A549 (cell line): ENCODE data around the gene CCDC18. TPM values are rescaled to one million over a fixed set of nuclear protein-coding genes. Genes with fewer than 3 reads are reported as not detected.

Experiments used
- ATAC-seq, 2 experiments: fragments of 200-7000 bp in 1 of 2; fragments of >200 bp in 1 of 2; cut with Nextera tagmentation in 1 of 2; cut with Tn5 transposase in 1 of 2; 3 replicates each; pipeline versions ENCODE4 v1.8.0 to v1.9.1; 2018 to 2020; ENCODE audit warnings: mild to moderate bottlenecking in 1 of 2, moderate library complexity in 1 of 2
- CTCF ChIA-PET: fragments of 300-600 bp; sonication (Branson Sonifier 250); formaldehyde crosslinking; extraction: SDS; loops from one replicate; lab custom pipeline; 2021; ENCODE audit warnings: antibody characterized with exemption, inconsistent platforms; lab: Yijun Ruan, JAX
- POLR2A ChIA-PET: fragments of 350-600 bp; formaldehyde crosslinking; extraction: SDS; loops from one replicate; lab custom pipeline; 2021; ENCODE audit warnings: antibody characterized with exemption, inconsistent platforms; lab: Yijun Ruan, JAX
- DNase-seq, 2 experiments: peaks; one replicate each; pipeline versions ENCODE4 v3.0.0 to v3.0.0-alpha.2; 2011 to 2016; ENCODE audit warnings: low read depth in 1 of 2, low spot score in 1 of 2
- FAIRE-seq: peaks from 2 replicates; lab custom pipeline; 2011; peaks lifted over from hg19 to GRCh38; lab: Jason Lieb, UNC
- H3K27ac ChIP-seq, 2 experiments: fragments of >200 bp; sonication (Bioruptor Twin); formaldehyde crosslinking; 3 replicates each; pipeline ENCODE4 v1.5.1; 2016 to 2017
- H3K4me1 ChIP-seq: fragments of >200 bp; sonication (Bioruptor Twin); formaldehyde crosslinking; 3 replicates; pipeline ENCODE4 v1.6.1; 2016
- H3K4me2 ChIP-seq: fragments of >200 bp; sonication (Bioruptor Twin); formaldehyde crosslinking; 3 replicates; pipeline ENCODE4 v1.6.1; 2016
- H3K4me3 ChIP-seq: fragments of >200 bp; sonication (Bioruptor Twin); formaldehyde crosslinking; 3 replicates; pipeline ENCODE4 v1.5.1; 2016
- H3K9me3 ChIP-seq: fragments of >200 bp; sonication (Bioruptor Twin); formaldehyde crosslinking; 3 replicates; pipeline ENCODE4 v1.6.1; 2016
- BCL3 ChIP-seq: fragments of >200 bp; sonication (Bioruptor Twin); formaldehyde crosslinking; IDR thresholded peaks from 3 replicates; pipeline ENCODE4 v1.6.1; 2016
- BHLHE40 ChIP-seq: IDR thresholded peaks from 2 replicates; pipeline ENCODE4 v1.6.1; 2012; ENCODE audit warnings: low read depth, low read length, inconsistent platforms
- CBX2 ChIP-seq: fragments of 200-600 bp; sonication (generic); IDR thresholded peaks from 2 replicates; pipeline ENCODE4 v1.6.1; 2016; ENCODE audit warnings: low read depth, mild to moderate bottlenecking, borderline replicate concordance
- CHD2 ChIP-seq: fragments of 150-350 bp; IDR thresholded peaks from 2 replicates; pipeline ENCODE4 v1.6.1; 2014; ENCODE audit warnings: low read length; ENCODE audit not compliant: partially characterized antibody
- CTCF ChIP-seq: fragments of >200 bp; sonication (Bioruptor Twin); formaldehyde crosslinking; IDR thresholded peaks from 3 replicates; pipeline ENCODE4 v1.5.1; 2016
- ELK1 ChIP-seq: fragments of 150-350 bp; IDR thresholded peaks from 2 replicates; pipeline ENCODE4 v1.6.1; 2014; ENCODE audit warnings: low read depth, mild to moderate bottlenecking, low read length
- GATA3 ChIP-seq: IDR thresholded peaks from 2 replicates; pipeline ENCODE4 v1.6.1; 2012; ENCODE audit warnings: borderline replicate concordance
- HES2 ChIP-seq: fragments of >200 bp; sonication (Bioruptor Twin); formaldehyde crosslinking; IDR thresholded peaks from 2 replicates; pipeline ENCODE4 v1.6.1; 2016
- HEYL ChIP-seq: fragments of 250-450 bp; sonication (Bioruptor Pico); IDR thresholded peaks from 2 replicates; pipeline ENCODE4 v1.8.0; 2021; ENCODE audit warnings: mild to moderate bottlenecking, moderate library complexity
- HOXB13 ChIP-seq: fragments of 250-450 bp; sonication (Bioruptor Pico); IDR thresholded peaks from 2 replicates; pipeline ENCODE4 v1.5.0; 2020; ENCODE audit warnings: low read depth, mild to moderate bottlenecking, moderate library complexity
- HOXB5 ChIP-seq: fragments of 250-450 bp; sonication (Bioruptor Pico); IDR thresholded peaks from 2 replicates; pipeline ENCODE4 v1.5.0; 2020; ENCODE audit warnings: mild to moderate bottlenecking, moderate library complexity
- KDM1A ChIP-seq: fragments of 200-600 bp; sonication (generic); IDR thresholded peaks from 2 replicates; pipeline ENCODE4 v1.6.1; 2016; ENCODE audit warnings: low read depth, mild to moderate bottlenecking
- MAFK ChIP-seq: fragments of 450-650 bp; IDR thresholded peaks from 2 replicates; pipeline ENCODE4 v1.6.1; 2014; ENCODE audit not compliant: partially characterized antibody
- MAZ ChIP-seq: fragments of 150-350 bp; IDR thresholded peaks from 2 replicates; pipeline ENCODE4 v1.6.1; 2014; ENCODE audit warnings: antibody characterized with exemption, low read depth, low read length, borderline replicate concordance
- MYC ChIP-seq: IDR thresholded peaks from 2 replicates; pipeline ENCODE4 v1.6.1; 2012; ENCODE audit warnings: mild to moderate bottlenecking, inconsistent platforms, low read length, improper control_type of control experiment, borderline replicate concordance
- NPAS2 ChIP-seq: fragments of 250-450 bp; sonication (Bioruptor Pico); IDR thresholded peaks from 2 replicates; pipeline ENCODE4 v1.8.0; 2022; ENCODE audit warnings: mild to moderate bottlenecking, moderate library complexity, borderline replicate concordance
- NR3C1 ChIP-seq: fragments of >200 bp; sonication (Bioruptor Twin); formaldehyde crosslinking; IDR thresholded peaks from 3 replicates; pipeline ENCODE4 v1.6.1; 2017
- PBX3 ChIP-seq: IDR thresholded peaks from 2 replicates; pipeline ENCODE4 v1.6.1; 2012
- POLR2AphosphoS2 ChIP-seq: conservative IDR thresholded peaks from 2 replicates; pipeline ENCODE4 v1.6.1; 2012; ENCODE audit warnings: low read length, improper control_type of control experiment, inconsistent platforms
- RARB ChIP-seq: fragments of 250-450 bp; sonication (Bioruptor Pico); IDR thresholded peaks from 2 replicates; pipeline ENCODE4 v1.8.0; 2021; ENCODE audit warnings: mild to moderate bottlenecking, moderate library complexity
- RCOR1 ChIP-seq: fragments of 150-350 bp; IDR thresholded peaks from 2 replicates; pipeline ENCODE4 v1.6.1; 2014; ENCODE audit warnings: antibody characterized with exemption, low read length, low read depth
- SMC3 ChIP-seq: fragments of >200 bp; sonication (Bioruptor Twin); formaldehyde crosslinking; IDR thresholded peaks from 3 replicates; pipeline ENCODE4 v1.6.1; 2018; ENCODE audit warnings: inconsistent platforms
- TFCP2L1 ChIP-seq: fragments of 250-450 bp; sonication (Bioruptor Pico); IDR thresholded peaks from 2 replicates; pipeline ENCODE4 v1.5.0; 2021; ENCODE audit warnings: mild to moderate bottlenecking
- USF2 ChIP-seq: fragments of 450-650 bp; IDR thresholded peaks from 2 replicates; pipeline ENCODE4 v1.6.1; 2014; ENCODE audit warnings: antibody characterized with exemption
- ZFP36 ChIP-seq: fragments of 450-650 bp; IDR thresholded peaks from 2 replicates; pipeline ENCODE4 v1.6.1; 2014; ENCODE audit warnings: borderline replicate concordance; ENCODE audit not compliant: partially characterized antibody
- ZNF302 ChIP-seq: fragments of 250-450 bp; sonication (Bioruptor Pico); IDR thresholded peaks from 2 replicates; pipeline ENCODE4 v1.9.0; 2021; ENCODE audit warnings: inconsistent platforms, mild to moderate bottlenecking, moderate library complexity
- WGBS: methylation state at CpG from one replicate; pipeline ENCODE4 v1.1.6; 2017; ENCODE audit errors: missing lambda C conversion rate; 5-methylcytosine and 5-hydroxymethylcytosine counted together
- polyA plus RNA-seq, 4 experiments: library from polyadenylated mRNA; depleted of rRNA in 3 of 4; stranded (reverse); fragments of >200 nt; fragmentation: RNase III in 1 of 4; extraction: RNeasy Plus Mini Kit Qiagen cat#74134 plus additional on column Dnase treatment in 1 of 4; gene quantifications; 2 replicates in 3 of 4; 3 replicates in 1 of 4; pipeline ENCODE4 v1.2.3, GENCODE V29; 2011 to 2017

CCDC18 gene
- polyA plus RNA-seq, 2 of the 4 experiments (the other 2 are of a cell fraction) = 9.8 to 10.0 TPM

GRCh38 chr1:93177991-93178390 lies 2.5 kb upstream of the CCDC18 start:
- DNase-seq (no peak), ATAC-seq (no peak), FAIRE-seq (no peak)
- peak overlapping the region; percentile 21 to 37; a peak in 4 of 6 replicates for H3K27ac ChIP-seq
- H3K4me3 ChIP-seq = peak overlapping the region; percentile 60
- peaks cover 32% of the 10 kb centered on the region for H3K4me1 ChIP-seq
- peak overlapping the region; percentile 92 for H3K4me2 ChIP-seq
- TF ChIP-seq NR3C1 (no peak), HOXB13 (CRISPR knock-in tag) (no peak), MAZ (no peak), NPAS2 (CRISPR knock-in tag) (no peak), BHLHE40 (no peak), RCOR1 (no peak)
- H3K9me3 ChIP-seq = no peaks in the 10 kb centered on the region
- ChIA-PET CTCF (interaction anchor here (0.6 kb wide), 1 partner anchor 1087 kb away, joined by 3 read pairs; no protein-coding TSS in a partner anchor), POLR2A (interaction anchor here (0.7 kb wide), 1 partner anchor 99 kb away, joined by 3 read pairs; the partner anchor contains the start of gene MTF2)
- WGBS = 27% methylated on average over 4 of the region's 4 CpGs

GRCh38 chr1:93178418-93178817 lies 2.1 kb upstream of the CCDC18 start:
- ATAC-seq (no peak), FAIRE-seq (no peak), DNase-seq (no peak)
- WGBS = 19% methylated on average over 5 of the region's 5 CpGs
- ChIA-PET CTCF (interaction anchor here (0.6 kb wide), 1 partner anchor 1087 kb away, joined by 3 read pairs; no protein-coding TSS in a partner anchor), POLR2A (no interaction called here)
- Histone ChIP-seq H3K4me1 (peaks cover 30% of the 10 kb centered on the region; the same call in 2 of the 3 replicates), H3K9me3 (no peaks in the 10 kb centered on the region), H3K4me2 (peak overlapping the region; percentile 92), H3K27ac (peak overlapping the region; percentile 21 to 37; a peak in 4 of 6 replicates), H3K4me3 (peak overlapping the region; percentile 60)
- TF ChIP-seq SMC3 (no peak), RARB (CRISPR knock-in tag) (no peak), USF2 (no peak), POLR2AphosphoS2 (no peak), TFCP2L1 (CRISPR knock-in tag) (no peak), NR3C1 (no peak)

- under 1% methylated on average over 30 of the region's 78 CpGs for WGBS
- ChIA-PET CTCF (no interaction called here), POLR2A (no interaction called here)
- Histone ChIP-seq H3K9me3 (no peaks in the 10 kb centered on the region), H3K4me3 (peak within 1 kb of the TSS; percentile 60), H3K4me1 (peaks cover 34% of the 10 kb centered on the region; the same call in 2 of the 3 replicates), H3K27ac (peak within 1 kb of the TSS; percentile 81 to 94), H3K4me2 (peak within 1 kb of the TSS; percentile 92)
- no peak for FAIRE-seq
- ATAC-seq = peak; percentile 95 to 97
- peak; percentile 62 to 96 for DNase-seq
- TF ChIP-seq CTCF (no peak), ZFP36 (no peak), CBX2 (no peak), PBX3 (no peak), HOXB5 (no peak), MAFK (no peak), CHD2 (no peak), GATA3 (no peak), MYC (no peak), BCL3 (0 out of 3 replicates have a peak, but pooled peaks have one; percentile 46), NPAS2 (CRISPR knock-in tag) (no peak), HEYL (CRISPR knock-in tag) (no peak), HES2 (no peak), ZNF302 (CRISPR knock-in tag) (no peak), ELK1 (no peak), KDM1A (no peak), TFCP2L1 (CRISPR knock-in tag) (no peak)
Measured at GRCh38 chr1:93179886-93180722, 420 bp upstream of the CCDC18 start, which contains the start of gene TMED5. Gene TMED5 (minus strand): TSS chr1:93180413. CDS start chr1:93180242, 171 bp downstream.
